Smooth muscle cell (in vitro differentiated cells): ENCODE measurements around the gene DNAH5. TPM values are rescaled to one million over a fixed set of nuclear protein-coding genes. Genes with fewer than 3 reads are reported as not detected.

Experiments
- DNase-seq: peaks from one replicate; lab custom pipeline; 2025; ENCODE audit not compliant: unreplicated experiment; lab: John Stamatoyannopoulos, UW
- H2AFZ ChIP-seq: fragments of 200-600 bp; sonication (generic); 2 replicates; pipeline ENCODE4 v1.6.0; 2016; ENCODE audit warnings: antibody characterized with exemption, low read depth, mild to moderate bottlenecking
- H3F3A ChIP-seq: fragments of 200-600 bp; sonication (generic); 2 replicates; pipeline ENCODE4 v1.6.0; 2017; ENCODE audit warnings: antibody characterized with exemption, low read depth
- H3K27ac ChIP-seq: fragments of 200-600 bp; sonication (generic); 2 replicates; pipeline ENCODE4 v1.5.1; 2016; ENCODE audit warnings: low read depth, mild to moderate bottlenecking
- H3K27me3 ChIP-seq: fragments of 200-600 bp; sonication (generic); 2 replicates; pipeline ENCODE4 v1.6.1; 2016; ENCODE audit warnings: low read depth, mild to moderate bottlenecking
- H3K36me3 ChIP-seq: fragments of 200-600 bp; sonication (generic); 2 replicates; pipeline ENCODE4 v1.5.1; 2016; ENCODE audit warnings: low read depth
- H3K4me1 ChIP-seq: fragments of 200-600 bp; sonication (generic); 2 replicates; pipeline ENCODE4 v1.5.1; 2016; ENCODE audit warnings: low read depth
- H3K4me2 ChIP-seq: fragments of 200-600 bp; sonication (generic); 2 replicates; pipeline ENCODE4 v1.6.0; 2016; ENCODE audit warnings: mild to moderate bottlenecking
- H3K4me3 ChIP-seq: fragments of 200-600 bp; sonication (generic); 2 replicates; pipeline ENCODE4 v1.5.1; 2016; ENCODE audit warnings: mild to moderate bottlenecking
- H3K79me2 ChIP-seq: fragments of 200-600 bp; sonication (generic); 2 replicates; pipeline ENCODE4 v1.6.0; 2016; ENCODE audit warnings: low read depth, mild to moderate bottlenecking
- H3K9ac ChIP-seq: fragments of 200-600 bp; sonication (generic); 2 replicates; pipeline ENCODE4 v1.6.0; 2016; ENCODE audit warnings: low read depth
- H3K9me3 ChIP-seq: fragments of 200-600 bp; sonication (generic); replicated peaks from 2 replicates; pipeline ENCODE4 v1.5.1; 2016; ENCODE audit warnings: low read depth
- H4K20me1 ChIP-seq: fragments of 200-600 bp; sonication (generic); 2 replicates; pipeline ENCODE4 v1.6.0; 2016; ENCODE audit warnings: low read depth
- WGBS: methylation state at CpG from one replicate; pipeline ENCODE4 v1.1.7; 2016; ENCODE audit warnings: low lambda C conversion rate; 5-methylcytosine and 5-hydroxymethylcytosine counted together
- polyA plus RNA-seq: library from polyadenylated mRNA; unstranded; fragments of >200 nt; fragmentation: Nextera tagmentation; extraction: Ambion mirVana; gene quantifications from 2 replicates; pipeline ENCODE4 v1.2.1, GENCODE V29; 2016
- total RNA-seq: library from RNA; depleted of rRNA; stranded (reverse); fragments of >200 nt; gene quantifications from 2 replicates; pipeline ENCODE4 v1.2.3, GENCODE V29; 2014
- TF ChIP-seq, protein P1 (sequence below): fragments of 200-600 bp; sonication (generic); IDR thresholded peaks from 2 replicates; pipeline ENCODE4 v1.5.1; 2017; ENCODE audit warnings: borderline replicate concordance, mild to moderate bottlenecking, antibody characterized with exemption; ENCODE audit not compliant: insufficient read depth, poor library complexity, severe bottlenecking

DNAH5 gene
- total and polyA plus RNA-seq, 2 experiments from 2014 or later: 0.04 to 0.33 TPM

DNA sequence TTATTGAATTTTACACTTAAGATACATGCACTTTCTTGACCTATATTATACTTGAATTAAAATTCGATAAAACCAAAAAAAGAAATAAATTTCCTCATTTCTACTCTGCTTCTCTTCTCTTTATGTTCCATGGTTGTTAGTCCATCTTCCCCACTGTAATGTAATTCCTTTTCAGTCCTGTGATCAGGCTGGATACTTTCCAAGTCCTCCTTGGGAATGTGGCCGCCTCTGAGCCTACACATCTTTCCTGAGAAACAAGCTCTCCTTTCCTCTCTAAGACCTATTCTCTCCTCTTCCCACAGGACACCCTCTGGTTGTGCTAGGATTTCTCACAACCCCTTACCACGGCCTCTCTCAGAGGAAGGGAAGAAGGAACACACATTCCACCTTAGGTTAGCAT lies 285.1 kb downstream of the DNAH5 start:
- Histone ChIP-seq H3K79me2 (no peaks in the 10 kb centered on the region), H3K9ac (no peak overlapping the region), H3K27me3 (no peaks in the 10 kb centered on the region), H3K9me3 (no peaks in the 10 kb centered on the region), H3F3A (no peaks in the 10 kb centered on the region), H2AFZ (no peak overlapping the region), H4K20me1 (no peaks in the 10 kb centered on the region), H3K4me3 (no peak overlapping the region), H3K36me3 (no peaks in the 10 kb centered on the region), H3K4me1 (no peaks in the 10 kb centered on the region), H3K4me2 (no peak overlapping the region), H3K27ac (no peak overlapping the region)
- 85% methylated on average over 3 of the region's 3 CpGs for WGBS
- no peak for DNase-seq
- TF ChIP-seq, protein P1, sequence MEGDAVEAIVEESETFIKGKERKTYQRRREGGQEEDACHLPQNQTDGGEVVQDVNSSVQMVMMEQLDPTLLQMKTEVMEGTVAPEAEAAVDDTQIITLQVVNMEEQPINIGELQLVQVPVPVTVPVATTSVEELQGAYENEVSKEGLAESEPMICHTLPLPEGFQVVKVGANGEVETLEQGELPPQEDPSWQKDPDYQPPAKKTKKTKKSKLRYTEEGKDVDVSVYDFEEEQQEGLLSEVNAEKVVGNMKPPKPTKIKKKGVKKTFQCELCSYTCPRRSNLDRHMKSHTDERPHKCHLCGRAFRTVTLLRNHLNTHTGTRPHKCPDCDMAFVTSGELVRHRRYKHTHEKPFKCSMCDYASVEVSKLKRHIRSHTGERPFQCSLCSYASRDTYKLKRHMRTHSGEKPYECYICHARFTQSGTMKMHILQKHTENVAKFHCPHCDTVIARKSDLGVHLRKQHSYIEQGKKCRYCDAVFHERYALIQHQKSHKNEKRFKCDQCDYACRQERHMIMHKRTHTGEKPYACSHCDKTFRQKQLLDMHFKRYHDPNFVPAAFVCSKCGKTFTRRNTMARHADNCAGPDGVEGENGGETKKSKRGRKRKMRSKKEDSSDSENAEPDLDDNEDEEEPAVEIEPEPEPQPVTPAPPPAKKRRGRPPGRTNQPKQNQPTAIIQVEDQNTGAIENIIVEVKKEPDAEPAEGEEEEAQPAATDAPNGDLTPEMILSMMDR: no peak

DNA sequence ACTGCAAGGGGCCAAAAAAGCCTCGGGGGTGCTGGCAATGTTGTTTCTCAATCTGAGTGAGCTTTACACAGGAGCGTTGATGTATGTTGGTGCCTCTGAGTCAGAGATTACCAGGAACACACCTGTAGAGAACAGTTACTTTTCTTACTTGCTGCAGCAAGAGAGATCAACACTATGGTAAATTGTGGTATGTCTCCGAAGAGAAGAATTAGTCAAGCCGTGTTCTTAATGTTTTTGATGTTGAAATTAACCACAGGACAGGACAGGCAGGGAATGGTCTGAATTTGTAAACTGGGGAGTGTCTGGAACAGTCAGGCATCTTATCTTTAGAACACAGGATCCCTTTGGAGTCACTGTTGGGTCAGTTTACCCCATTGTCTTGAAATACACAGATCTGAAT lies 285.7 kb downstream of the DNAH5 start:
- H3K4me1 ChIP-seq: no peaks in the 10 kb centered on the region
- no peaks in the 10 kb centered on the region for H4K20me1 ChIP-seq
- H3K27me3 ChIP-seq: no peaks in the 10 kb centered on the region
- no peak overlapping the region for H3K4me3 ChIP-seq
- H3F3A ChIP-seq: no peaks in the 10 kb centered on the region
- H3K36me3 ChIP-seq: no peaks in the 10 kb centered on the region
- no peak overlapping the region for H2AFZ ChIP-seq
- H3K4me2 ChIP-seq: no peak overlapping the region
- no peaks in the 10 kb centered on the region for H3K9me3 ChIP-seq
- TF ChIP-seq, protein P1: no peak
- no peak for DNase-seq
- 90% methylated on average over 4 of the region's 4 CpGs for WGBS
- no peaks in the 10 kb centered on the region for H3K79me2 ChIP-seq
- no peak overlapping the region for H3K9ac ChIP-seq
- H3K27ac ChIP-seq: no peak overlapping the region

DNA sequence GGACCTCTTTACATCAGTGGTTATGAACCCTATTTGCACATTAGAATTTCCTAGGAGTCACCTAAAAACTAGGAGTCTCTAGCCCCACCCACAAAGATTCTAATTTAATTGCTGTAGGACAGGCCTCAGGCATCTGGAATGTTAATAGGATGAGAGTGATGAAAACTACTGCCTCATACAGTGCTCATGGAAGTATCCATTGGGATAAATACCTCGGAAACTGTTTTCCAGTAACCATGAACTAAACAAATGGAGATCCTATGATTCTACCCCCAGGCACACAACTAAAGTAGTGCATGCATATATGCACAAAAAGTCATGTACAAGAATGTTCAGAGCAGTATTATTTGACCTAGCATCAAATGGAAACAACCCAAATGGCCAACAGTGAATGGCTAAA lies 286.3 kb downstream of the DNAH5 start:
- no peak for DNase-seq
- Histone ChIP-seq H3K4me3 (no peak overlapping the region), H4K20me1 (no peaks in the 10 kb centered on the region), H3K9me3 (no peaks in the 10 kb centered on the region), H3K36me3 (no peaks in the 10 kb centered on the region), H3F3A (no peaks in the 10 kb centered on the region), H2AFZ (no peak overlapping the region), H3K4me2 (no peak overlapping the region), H3K27ac (no peak overlapping the region), H3K27me3 (no peaks in the 10 kb centered on the region), H3K79me2 (no peaks in the 10 kb centered on the region), H3K4me1 (no peaks in the 10 kb centered on the region), H3K9ac (no peak overlapping the region)
- TF ChIP-seq, protein P1: no peak
- 90% methylated on average over 1 of the region's 1 CpG for WGBS

DNA sequence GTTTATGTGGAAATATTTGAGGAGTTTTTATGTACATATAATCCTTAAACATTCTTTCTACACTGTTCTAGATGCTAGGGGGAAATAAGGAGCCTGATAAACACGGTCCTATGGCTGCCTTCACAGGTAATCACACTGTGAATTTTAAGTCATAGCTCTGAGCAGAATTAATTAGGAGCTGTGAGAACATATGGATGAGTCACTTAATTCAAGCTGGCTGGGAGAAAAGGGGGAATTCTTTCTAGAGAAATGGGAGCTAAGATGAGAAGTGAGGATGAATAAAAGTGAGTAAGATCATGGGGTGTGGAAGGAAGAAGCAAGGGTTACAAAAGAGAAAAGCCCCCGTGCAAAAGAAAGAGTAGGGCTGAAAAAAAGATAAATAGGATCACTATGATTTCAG lies 290.8 kb downstream of the DNAH5 start:
- H3K4me2 ChIP-seq: no peak overlapping the region
- H3K4me1 ChIP-seq: no peaks in the 10 kb centered on the region
- TF ChIP-seq, protein P1: no peak
- H3K36me3 ChIP-seq: no peaks in the 10 kb centered on the region
- H3K27me3 ChIP-seq: no peaks in the 10 kb centered on the region
- H3K9ac ChIP-seq: no peak overlapping the region
- H3K9me3 ChIP-seq: no peaks in the 10 kb centered on the region
- 88% methylated on average over 2 of the region's 2 CpGs for WGBS
- no peaks in the 10 kb centered on the region for H4K20me1 ChIP-seq
- H3K27ac ChIP-seq: no peak overlapping the region
- no peak overlapping the region for H2AFZ ChIP-seq
- H3K79me2 ChIP-seq: no peaks in the 10 kb centered on the region
- H3F3A ChIP-seq: no peaks in the 10 kb centered on the region
- DNase-seq: no peak
- no peak overlapping the region for H3K4me3 ChIP-seq
